IPS-NIHi11 (cell line): ENCODE data around the gene ERVV-1.
"Not testable (repeated sequence)": the region's sequence is repeated elsewhere in the genome, so short reads cannot be mapped to it uniquely, and the experiment has no call there.

Experiments
- DNase-seq: peaks from one replicate; pipeline ENCODE4 v3.0.0; 2012; ENCODE audit warnings: mixed read lengths, low spot score

ERVV-1 gene

DNA sequence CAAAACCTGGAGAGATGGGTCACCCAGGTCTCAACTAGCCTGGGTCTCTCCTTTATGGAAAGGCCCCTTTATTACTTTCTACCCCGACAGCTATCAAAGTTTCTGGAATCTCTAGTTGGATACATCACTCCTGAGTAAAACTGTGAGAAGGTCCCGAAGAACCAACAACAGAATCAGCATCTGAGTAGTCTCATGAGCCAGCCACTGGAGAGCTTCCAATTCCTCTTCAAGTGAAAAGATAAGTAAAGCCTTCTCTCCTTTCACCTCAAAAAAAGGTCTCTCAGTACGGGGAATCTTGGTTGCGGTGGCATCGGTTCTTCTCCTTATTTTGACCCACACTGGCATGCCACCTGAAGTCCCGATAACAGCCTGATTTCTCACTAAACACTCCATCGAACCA lies at the start of gene ERVV-1:
Gene ERVV-1, plus strand, starts transcription at position 301 of the 400 bp plus-strand sequence. CDS start 170 bp downstream, outside the sequence.
- no peak for DNase-seq

DNA sequence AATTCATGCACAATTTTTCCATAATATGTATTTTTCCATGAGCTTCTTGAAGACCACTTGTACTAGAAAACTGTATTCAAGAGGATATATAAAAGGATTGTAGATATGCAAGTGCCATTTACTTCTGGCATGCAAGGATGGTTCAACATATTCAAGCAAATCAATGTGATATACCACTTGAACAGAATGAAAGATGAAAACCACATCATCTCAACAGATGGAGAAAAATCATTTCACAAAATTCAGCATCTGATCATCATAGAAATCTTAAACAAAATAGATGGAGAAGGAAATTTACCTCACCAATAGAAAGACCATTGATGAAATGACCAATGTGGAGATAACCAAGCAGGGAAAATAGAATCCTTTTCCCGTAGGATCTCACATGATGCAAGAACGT lies 45.9 kb upstream of the ERVV-1 start:
- no peak for DNase-seq

DNA sequence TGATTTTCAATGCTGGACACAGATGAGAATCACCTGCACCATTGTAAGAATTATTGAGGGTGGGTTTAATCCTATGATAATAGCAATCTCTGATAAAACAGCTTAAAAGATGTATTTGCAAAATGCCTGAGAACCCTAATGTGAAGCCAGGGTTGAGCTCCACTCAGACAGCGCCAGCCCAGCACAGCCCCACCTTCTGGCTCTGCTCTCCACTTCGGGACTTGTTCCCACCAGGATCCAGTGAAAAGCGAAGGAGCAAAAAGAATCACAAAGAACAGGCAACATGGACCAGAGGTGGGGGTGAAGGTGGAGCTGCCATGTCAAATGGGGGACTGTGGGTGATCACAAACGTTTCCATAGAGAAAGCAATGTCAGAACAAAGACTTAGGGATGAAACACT lies 32.4 kb upstream of the ERVV-1 start:
- DNase-seq: no peak

DNA sequence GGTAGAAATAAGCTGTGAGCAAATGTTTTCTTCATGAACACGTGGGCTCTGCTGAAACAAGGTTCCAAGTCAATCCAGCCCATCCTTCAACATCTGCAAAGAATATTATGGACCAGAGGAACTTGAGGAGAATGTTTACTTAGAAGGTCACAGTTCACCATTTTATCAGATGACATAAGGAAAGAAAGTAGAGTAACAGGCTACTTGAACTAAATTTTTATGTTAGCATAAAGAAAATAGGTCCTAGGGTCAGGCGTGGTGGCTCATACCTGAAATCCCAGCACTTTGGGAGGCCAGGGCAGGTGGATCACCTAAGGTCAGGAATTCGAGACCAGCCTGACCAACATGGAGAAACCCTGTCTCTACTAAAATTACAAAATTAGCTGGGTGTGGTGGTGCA lies 30.6 kb upstream of the ERVV-1 start:
- not testable (repeated sequence) for DNase-seq

- DNase-seq: no peak
Measured at GRCh38 chr19:52987221-52987620, 26.5 kb upstream of the ERVV-1 start.

GRCh38 chr19:52988506-52988905 lies 25.2 kb upstream of the ERVV-1 start:
- DNase-seq: no peak

DNA sequence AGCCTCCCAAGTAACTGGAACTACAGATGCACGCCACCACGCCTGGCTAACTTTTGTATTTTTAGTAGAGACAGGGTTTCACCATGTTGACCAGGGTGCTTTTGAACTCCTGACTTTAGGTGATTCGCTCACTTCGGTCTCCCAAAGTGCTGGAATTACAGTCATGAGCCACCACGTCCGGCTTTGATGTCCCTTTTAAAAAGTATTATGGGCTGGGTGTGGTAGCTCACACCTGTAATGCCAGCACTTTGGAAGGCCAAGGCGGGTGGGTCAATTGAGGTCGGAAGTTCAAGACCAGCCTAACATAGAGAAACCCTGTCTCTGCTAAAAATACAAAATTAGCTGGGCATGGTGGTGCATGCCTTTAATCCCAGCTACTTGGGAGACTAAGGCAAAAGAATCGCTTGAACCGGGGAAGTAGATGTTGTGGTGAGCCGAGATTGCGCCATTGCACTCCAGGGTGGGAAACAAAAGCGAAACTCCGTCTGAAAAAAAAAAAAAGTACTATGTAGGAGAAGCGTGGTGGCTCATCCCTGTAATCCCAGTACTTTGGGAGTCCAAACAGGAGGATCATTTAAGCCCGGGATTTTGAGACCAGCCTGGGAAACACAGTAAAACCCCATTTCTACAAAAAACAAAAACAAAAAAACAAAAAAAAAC lies 22.8 kb upstream of the ERVV-1 start:
- no peak for DNase-seq

DNA sequence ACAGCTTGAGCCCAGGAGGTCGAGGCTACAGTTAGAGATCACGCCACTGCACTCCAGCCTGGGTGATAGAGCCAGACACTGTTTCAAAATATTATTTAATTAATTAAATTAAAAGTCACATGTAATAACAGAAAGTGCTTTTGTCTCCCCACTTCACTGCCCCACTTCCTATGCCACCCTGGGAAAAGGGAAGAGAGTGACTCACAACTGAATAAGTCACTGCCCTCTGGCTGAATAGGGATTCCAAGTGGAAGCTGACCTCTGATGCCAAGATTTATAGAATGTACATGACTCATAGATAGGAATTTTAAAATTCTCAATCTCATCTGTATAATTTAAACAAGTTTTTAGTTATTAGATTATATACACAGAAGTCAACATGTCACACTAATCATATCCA lies 22.2 kb upstream of the ERVV-1 start:
- no peak for DNase-seq

- DNase-seq: peak; percentile 50
Measured at GRCh38 chr19:52992109-52993004, 21.4 kb upstream of the ERVV-1 start.

DNA sequence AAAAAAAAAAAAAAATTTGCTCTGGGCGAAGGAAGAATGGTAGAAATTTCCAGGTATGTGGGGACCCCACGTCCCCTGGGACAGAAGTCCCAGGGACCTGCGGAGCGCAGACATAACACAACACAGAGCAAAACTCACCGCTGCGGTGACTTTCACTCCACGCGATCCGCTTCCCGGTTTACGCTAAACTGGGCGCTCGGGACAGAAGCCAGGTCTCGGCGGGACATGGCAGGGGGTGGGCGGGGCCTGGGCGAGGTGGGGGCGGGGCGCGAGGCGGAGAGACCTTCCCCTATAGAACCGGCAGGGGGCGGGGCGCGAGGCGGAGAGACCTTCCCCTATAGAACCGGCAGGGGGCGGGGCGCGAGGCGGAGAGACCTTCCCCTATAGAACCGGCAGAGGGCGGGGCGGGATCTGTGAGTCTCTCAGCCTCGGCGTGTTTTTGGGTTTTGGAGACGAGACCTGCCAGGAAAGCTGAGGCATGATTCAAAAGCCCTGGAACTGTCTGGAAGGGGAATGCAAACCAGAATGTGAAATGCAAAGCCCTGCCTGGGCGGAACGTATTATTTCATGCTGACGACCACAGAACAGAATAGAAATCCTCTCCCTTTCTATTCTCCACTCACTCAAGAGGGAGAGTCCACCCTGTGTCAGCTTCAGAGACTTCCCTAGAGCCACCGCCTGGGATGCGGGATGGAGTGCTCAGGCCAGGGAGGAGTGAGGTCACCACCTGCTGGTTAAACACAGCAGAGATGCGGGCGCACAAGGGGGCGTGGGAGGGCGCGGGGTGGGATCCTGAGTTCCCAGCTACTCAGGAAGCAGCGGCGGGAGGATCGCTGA lies 20.2 kb upstream of the ERVV-1 start:
- peak; percentile 86 for DNase-seq

DNA sequence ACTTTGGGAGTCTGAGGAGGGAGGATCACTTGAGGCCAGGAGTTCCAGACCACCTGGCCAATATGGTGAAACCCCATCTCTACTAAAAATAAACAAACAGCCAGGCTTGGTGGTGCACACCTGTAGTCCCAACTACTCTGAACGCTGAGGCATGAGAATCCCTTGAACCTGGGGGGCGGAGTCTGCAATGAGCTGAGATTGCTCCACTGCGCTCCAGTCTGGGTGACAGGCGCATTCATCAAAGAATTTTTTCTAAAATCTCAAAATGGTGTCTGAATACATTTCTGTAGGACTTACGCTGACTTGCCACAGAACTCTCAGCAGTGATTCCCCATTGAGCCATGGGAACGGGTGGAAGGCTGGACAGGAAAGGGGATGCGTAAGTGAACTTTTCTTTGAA lies 18.0 kb upstream of the ERVV-1 start:
- DNase-seq: no peak

GRCh38 chr19:52997975-52998374 lies 15.7 kb upstream of the ERVV-1 start:
- no peak for DNase-seq

DNA sequence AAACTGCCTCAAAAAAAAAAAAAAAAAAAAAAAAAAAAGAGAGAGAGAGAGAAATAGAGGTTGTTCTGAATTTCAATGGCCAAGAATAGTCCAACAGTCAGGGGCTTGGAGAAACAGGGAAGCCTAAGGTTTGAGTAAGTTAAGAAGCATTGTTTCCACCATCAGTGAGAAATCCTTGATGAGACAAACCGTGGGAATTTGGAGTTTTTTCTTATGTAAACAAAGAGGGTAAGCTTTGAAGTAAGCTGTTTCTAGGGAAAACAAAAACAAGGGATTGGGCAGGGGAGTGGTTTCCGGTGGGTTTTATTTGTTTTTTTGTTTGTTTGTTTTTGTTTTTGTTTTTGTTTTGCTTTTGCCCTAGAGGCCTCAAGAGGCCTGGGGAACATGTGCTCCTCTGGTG lies 11.2 kb upstream of the ERVV-1 start:
- peak; percentile 27 for DNase-seq

- DNase-seq: no peak
Measured at GRCh38 chr19:53004242-53004641, 9.5 kb upstream of the ERVV-1 start.

GRCh38 chr19:53007200-53007599 lies 6.5 kb upstream of the ERVV-1 start:
- no peak for DNase-seq

- DNase-seq: no peak
Measured at GRCh38 chr19:53007606-53008005, 6.1 kb upstream of the ERVV-1 start.

- DNase-seq: no peak
Measured at GRCh38 chr19:53008061-53008778, 5.5 kb upstream of the ERVV-1 start.

- peak; percentile 72 for DNase-seq
Measured at GRCh38 chr19:53010494-53010893, 3.2 kb upstream of the ERVV-1 start.

DNA sequence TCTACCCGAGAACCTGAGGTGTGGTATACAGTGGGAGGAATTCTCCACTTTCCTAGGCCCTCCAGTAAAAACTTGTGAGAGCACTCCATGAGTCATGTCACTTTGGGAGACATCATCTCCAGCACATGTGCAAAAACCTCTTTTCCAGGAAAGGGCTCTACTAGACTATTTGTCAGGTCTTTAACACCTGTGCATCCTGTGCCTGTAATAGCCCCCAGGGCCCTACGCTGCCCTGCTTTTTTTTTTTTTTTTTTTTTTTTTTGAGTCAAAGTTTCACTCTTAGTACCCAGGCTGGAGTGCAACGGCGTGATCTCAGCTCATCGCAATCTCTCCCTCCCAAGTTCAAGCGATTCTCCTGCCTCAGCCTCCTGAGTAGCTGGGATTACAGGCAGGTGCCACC lies 1.7 kb upstream of the ERVV-1 start:
- DNase-seq: no peak

DNA sequence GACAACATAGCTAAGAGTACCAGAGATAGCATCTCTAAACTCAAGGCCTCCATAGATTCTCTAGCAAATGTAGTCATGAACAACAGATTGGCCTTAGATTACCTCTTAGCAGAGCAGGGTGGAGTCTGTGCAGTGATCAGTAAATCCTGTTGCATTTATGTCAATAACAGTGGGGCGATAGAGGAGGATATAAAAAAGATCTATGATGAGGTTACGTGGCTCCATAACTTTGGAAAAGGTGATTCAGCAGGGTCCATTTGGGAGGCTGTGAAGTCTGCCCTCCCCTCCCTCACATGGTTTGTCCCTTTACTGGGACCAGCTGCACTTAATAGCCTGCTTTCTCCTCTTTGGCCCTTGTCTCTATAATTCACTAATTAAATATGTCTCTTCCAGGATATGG lies 1.4 kb downstream of the ERVV-1 start:
- no peak for DNase-seq

- DNase-seq: peak; percentile 22
Measured at GRCh38 chr19:53015730-53016129, 2.0 kb downstream of the ERVV-1 start.

GRCh38 chr19:53019684-53020083 lies 6.0 kb downstream of the ERVV-1 start:
- peak; percentile 69 for DNase-seq
